Fibroblast of villous mesenchyme (primary cell): Measurements from ENCODE around the gene PRPF40B. TPM values are rescaled to one million over a fixed set of nuclear protein-coding genes. Genes with fewer than 3 reads are reported as not detected.
A peak's percentile ranks its signal among the peaks of the same experiment; 100 is the strongest.

Source experiments
- DNase-seq: peaks from one replicate; pipeline ENCODE4 v3.0.0-alpha.2; 2010; ENCODE audit warnings: low read depth
- H3K4me3 ChIP-seq: 2 replicates; pipeline ENCODE4 v1.5.1; 2011; ENCODE audit warnings: low read depth, mild to moderate bottlenecking, low read length
- total RNA-seq: library from RNA; depleted of rRNA; stranded (reverse); fragments of >200 nt; gene quantifications from 2 replicates; pipeline ENCODE4 v1.2.3, GENCODE V29; 2012
- TF ChIP-seq, protein P1 (sequence below): IDR thresholded peaks from 2 replicates; pipeline ENCODE4 v1.5.1; 2012; ENCODE audit warnings: low read depth, mild to moderate bottlenecking, low read length; ENCODE audit not compliant: insufficient read depth

PRPF40B gene
- total RNA-seq, 1 donor, result 8.2 TPM

GRCh38 chr12:49666176-49666575 is 42.8 kb downstream of the PRPF40B start:
- no peak overlapping the region for H3K4me3 ChIP-seq
- no peak for DNase-seq
- TF ChIP-seq, protein P1, sequence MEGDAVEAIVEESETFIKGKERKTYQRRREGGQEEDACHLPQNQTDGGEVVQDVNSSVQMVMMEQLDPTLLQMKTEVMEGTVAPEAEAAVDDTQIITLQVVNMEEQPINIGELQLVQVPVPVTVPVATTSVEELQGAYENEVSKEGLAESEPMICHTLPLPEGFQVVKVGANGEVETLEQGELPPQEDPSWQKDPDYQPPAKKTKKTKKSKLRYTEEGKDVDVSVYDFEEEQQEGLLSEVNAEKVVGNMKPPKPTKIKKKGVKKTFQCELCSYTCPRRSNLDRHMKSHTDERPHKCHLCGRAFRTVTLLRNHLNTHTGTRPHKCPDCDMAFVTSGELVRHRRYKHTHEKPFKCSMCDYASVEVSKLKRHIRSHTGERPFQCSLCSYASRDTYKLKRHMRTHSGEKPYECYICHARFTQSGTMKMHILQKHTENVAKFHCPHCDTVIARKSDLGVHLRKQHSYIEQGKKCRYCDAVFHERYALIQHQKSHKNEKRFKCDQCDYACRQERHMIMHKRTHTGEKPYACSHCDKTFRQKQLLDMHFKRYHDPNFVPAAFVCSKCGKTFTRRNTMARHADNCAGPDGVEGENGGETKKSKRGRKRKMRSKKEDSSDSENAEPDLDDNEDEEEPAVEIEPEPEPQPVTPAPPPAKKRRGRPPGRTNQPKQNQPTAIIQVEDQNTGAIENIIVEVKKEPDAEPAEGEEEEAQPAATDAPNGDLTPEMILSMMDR, result no peak

- H3K4me3 ChIP-seq, result no peak overlapping the region
- TF ChIP-seq, protein P1, result no peak
- DNase-seq, result no peak
These were observed 44.1 kb downstream of the PRPF40B start for GRCh38 chr12:49667325-49668090.

GRCh38 chr12:49669796-49670195 is 46.4 kb downstream of the PRPF40B start:
- H3K4me3 ChIP-seq, result no peak overlapping the region
- TF ChIP-seq, protein P1, result no peak
- DNase-seq, result no peak

- TF ChIP-seq, protein P1, result no peak
- no peak for DNase-seq
- no peak overlapping the region for H3K4me3 ChIP-seq
These were observed 47.8 kb downstream of the PRPF40B start for GRCh38 chr12:49671031-49671765.

GRCh38 chr12:49672301-49673217 is 49.2 kb downstream of the PRPF40B start:
- TF ChIP-seq, protein P1, result no peak
- no peak overlapping the region for H3K4me3 ChIP-seq
- DNase-seq, result no peak

DNA sequence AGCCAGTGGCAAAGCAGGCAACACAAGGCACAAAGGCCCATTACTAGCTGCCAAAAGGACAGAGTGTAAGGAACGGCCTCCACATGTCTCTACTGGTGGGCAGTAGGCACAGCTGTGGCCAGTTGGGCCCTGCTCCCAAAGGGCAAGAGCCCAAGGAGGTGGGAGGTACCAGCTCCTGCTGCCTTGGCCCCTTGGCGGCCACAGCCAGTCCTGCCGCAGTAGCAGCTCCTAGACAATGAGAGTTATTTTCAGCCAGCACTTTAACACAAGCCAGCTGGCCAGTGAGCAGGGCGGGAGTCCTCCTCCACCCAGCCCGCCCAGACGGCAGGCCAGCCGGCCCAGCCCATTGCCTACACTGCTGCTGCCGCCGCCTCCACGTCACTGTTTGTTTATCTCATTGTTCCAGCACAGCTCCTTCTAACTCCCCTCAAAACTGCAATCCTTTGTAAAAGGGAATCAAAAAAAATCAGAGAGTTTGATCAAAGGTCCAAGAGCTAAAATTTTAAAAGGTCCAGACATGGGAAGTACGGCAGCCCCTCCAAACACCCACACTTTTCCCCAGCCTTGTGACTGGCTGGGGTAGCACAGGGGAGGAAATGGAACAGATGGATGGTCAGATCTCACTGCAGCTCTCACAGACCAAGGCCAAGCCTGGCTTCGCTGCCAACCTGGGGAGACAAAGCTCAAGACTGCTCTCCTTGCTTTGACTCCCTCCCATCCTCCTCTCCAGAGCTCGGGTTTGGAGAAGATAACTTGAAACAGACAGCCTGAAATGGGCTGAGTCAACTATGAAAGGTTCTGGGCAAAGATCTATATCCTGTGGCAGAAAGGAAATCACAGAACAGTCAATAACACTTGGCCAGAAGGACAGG is 50.3 kb downstream of the PRPF40B start:
- no peak overlapping the region for H3K4me3 ChIP-seq
- peak; percentile 97 for DNase-seq
- TF ChIP-seq, protein P1, result peak; percentile 41
